C4-2B (cell line): ENCODE data around the gene BRIP1.

Source experiments
- H3K27ac ChIP-seq: fragments of 450-650 bp; 2 replicates; pipeline ENCODE4 v1.5.1; 2017
- CTCF ChIP-seq: fragments of 450-650 bp; conservative IDR thresholded peaks from 2 replicates; pipeline ENCODE4 v1.5.1; 2017; ENCODE audit warnings: mild to moderate bottlenecking
- ZFX ChIP-seq: fragments of 450-650 bp; IDR thresholded peaks from 2 replicates; pipeline ENCODE4 v1.6.1; 2017

Gene BRIP1

GRCh38 chr17:61817452-61817851, 45.9 kb downstream of the BRIP1 start:
- TF ChIP-seq CTCF = no peak
- no peak overlapping the region for H3K27ac ChIP-seq

- no peak for TF ChIP-seq ZFX
- no peak for TF ChIP-seq CTCF
- H3K27ac ChIP-seq = no peak overlapping the region
Measured at GRCh38 chr17:61816538-61816937, 46.8 kb downstream of the BRIP1 start.

GRCh38 chr17:61815863-61816503, 47.3 kb downstream of the BRIP1 start:
- no peak overlapping the region for H3K27ac ChIP-seq
- TF ChIP-seq ZFX (no peak), CTCF (no peak)

- TF ChIP-seq ZFX (no peak), CTCF (no peak)
- no peak overlapping the region for H3K27ac ChIP-seq
Measured at GRCh38 chr17:61814485-61814884, 48.8 kb downstream of the BRIP1 start.

GRCh38 chr17:61813211-61813610, 50.1 kb downstream of the BRIP1 start:
- no peak overlapping the region for H3K27ac ChIP-seq
- TF ChIP-seq ZFX (no peak), CTCF (no peak)

- TF ChIP-seq CTCF (no peak), ZFX (no peak)
- H3K27ac ChIP-seq = no peak overlapping the region
Measured at GRCh38 chr17:61812747-61813146, 50.6 kb downstream of the BRIP1 start.

GRCh38 chr17:61809816-61810392, 53.4 kb downstream of the BRIP1 start:
- no peak overlapping the region for H3K27ac ChIP-seq
- TF ChIP-seq CTCF = no peak
- no peak for TF ChIP-seq ZFX
